GM12878 (cell line): ENCODE data around the gene AMPD2. TPM values are rescaled to one million over a fixed set of nuclear protein-coding genes. Genes with fewer than 3 reads are reported as not detected.

Source experiments
- ATAC-seq: fragments of 200-7000 bp; cut with Tn5 transposase; 3 replicates; pipeline ENCODE4 v1.9.1; 2020; ENCODE audit warnings: mild to moderate bottlenecking, moderate library complexity
- BruUV-seq: library from RNA; stranded (reverse); fragments of 400-500 nt; replicated peaks from 2 replicates; lab custom pipeline; 2021; lab: Mats Ljungman, UMichigan
- CTCF ChIA-PET: fragments of 300-600 bp; sonication (Branson Sonifier 250); formaldehyde crosslinking; extraction: SDS; loops from one replicate; lab custom pipeline; 2021; ENCODE audit warnings: inconsistent platforms; lab: Yijun Ruan, JAX
- POLR2A ChIA-PET: fragments of 350-600 bp; formaldehyde crosslinking; extraction: SDS; loops from one replicate; lab custom pipeline; 2021; ENCODE audit warnings: inconsistent platforms; lab: Charles Lee
- RAD21 ChIA-PET: fragments of 300-600 bp; sonication (Branson Sonifier 250); formaldehyde crosslinking; loops from one replicate; lab custom pipeline; 2023; ENCODE audit warnings: antibody characterized with exemption; ENCODE audit not compliant: unreplicated experiment; lab: Charles Lee
- SMC1A ChIA-PET: fragments of 300-600 bp; sonication (Branson Sonifier 250); formaldehyde crosslinking; loops from one replicate; lab custom pipeline; 2023; ENCODE audit not compliant: unreplicated experiment, uncharacterized antibody; lab: Charles Lee
- DNase-seq: peaks from one replicate; pipeline ENCODE4 v3.0.0-alpha.2; 2011; ENCODE audit warnings: low read depth, low spot score
- FAIRE-seq: peaks from 3 replicates; lab custom pipeline; 2011; peaks lifted over from hg19 to GRCh38; lab: Jason Lieb, UNC
- H2AFZ ChIP-seq: 2 replicates; pipeline ENCODE4 v1.6.0; 2011; ENCODE audit warnings: low read depth, low read length, control low read depth; ENCODE audit not compliant: control insufficient read depth
- H3K27ac ChIP-seq: 2 replicates; pipeline ENCODE4 v1.5.1; 2011; ENCODE audit warnings: control low read depth; ENCODE audit not compliant: control insufficient read depth, insufficient read depth
- H3K27me3 ChIP-seq, 2 experiments: replicated peaks in 1 of 2; 2 replicates each; pipeline versions ENCODE4 v1.6.0 to v1.6.1; 2011; ENCODE audit warnings: low read length in 1 of 2; ENCODE audit not compliant: control insufficient read depth in 2 of 2, insufficient read depth in 2 of 2
- H3K36me3 ChIP-seq, 2 experiments: 2 replicates each; pipeline ENCODE4 v1.5.1; 2011; ENCODE audit warnings: low read length in 1 of 2; ENCODE audit not compliant: control insufficient read depth in 2 of 2, insufficient read depth in 2 of 2
- H3K4me1 ChIP-seq: 2 replicates; pipeline ENCODE4 v1.6.1; 2011; ENCODE audit warnings: mild to moderate bottlenecking, low read length, moderate library complexity, mixed read lengths; ENCODE audit not compliant: control insufficient read depth, insufficient read depth
- H3K4me2 ChIP-seq: 2 replicates; pipeline ENCODE4 v1.6.0; 2011; ENCODE audit warnings: control low read depth; ENCODE audit not compliant: control insufficient read depth, insufficient read depth
- H3K4me3 ChIP-seq: fragments of 200-600 bp; sonication (generic); 2 replicates; pipeline ENCODE4 v1.5.1; 2016
- H3K79me2 ChIP-seq: 2 replicates; pipeline ENCODE4 v1.6.0; 2011; ENCODE audit warnings: low read length; ENCODE audit not compliant: control insufficient read depth, insufficient read depth
- H3K9ac ChIP-seq: 2 replicates; pipeline ENCODE4 v1.8.0; 2011; ENCODE audit warnings: low read length, control low read depth, mixed read lengths; ENCODE audit not compliant: control insufficient read depth, insufficient read depth
- H3K9me3 ChIP-seq: replicated peaks from 3 replicates; pipeline ENCODE4 v1.5.1; 2011; ENCODE audit warnings: mild to moderate bottlenecking, low read length; ENCODE audit not compliant: control insufficient read depth, insufficient read depth
- H4K20me1 ChIP-seq: 2 replicates; pipeline ENCODE4 v1.6.0; 2011; ENCODE audit not compliant: control insufficient read depth, insufficient read depth
- ESRRA ChIP-seq: IDR thresholded peaks from 2 replicates; pipeline ENCODE4 v1.6.1; 2012; ENCODE audit warnings: mild to moderate bottlenecking, low read length, improper control_type of control experiment
- IKZF1 ChIP-seq: fragments of 450-650 bp; conservative IDR thresholded peaks from 2 replicates; pipeline ENCODE4 v1.6.1; 2017; ENCODE audit warnings: antibody characterized with exemption, mild to moderate bottlenecking
- JUNB ChIP-seq: IDR thresholded peaks from 2 replicates; pipeline ENCODE4 v1.6.1; 2016; ENCODE audit warnings: antibody characterized with exemption, mild to moderate bottlenecking
- KAT2A ChIP-seq: conservative IDR thresholded peaks from 2 replicates; pipeline ENCODE4 v1.6.1; 2011; ENCODE audit warnings: low read depth, low read length; ENCODE audit not compliant: control insufficient read depth
- MAX ChIP-seq: IDR thresholded peaks from 2 replicates; pipeline ENCODE4 v1.6.1; 2012; ENCODE audit warnings: low read depth, low read length, improper control_type of control experiment
- POLR2A ChIP-seq: IDR thresholded peaks from 2 replicates; pipeline ENCODE4 v1.6.1; 2011; ENCODE audit warnings: low read depth, mild to moderate bottlenecking, low read length
- POLR2AphosphoS5 ChIP-seq: IDR thresholded peaks from 2 replicates; pipeline ENCODE4 v1.6.1; 2011; ENCODE audit warnings: mild to moderate bottlenecking, low read length, inconsistent platforms
- RBBP5 ChIP-seq: fragments of 200-600 bp; sonication (generic); conservative IDR thresholded peaks from 2 replicates; pipeline ENCODE4 v1.6.1; 2016
- SIN3A ChIP-seq: IDR thresholded peaks from 2 replicates; pipeline ENCODE4 v1.6.1; 2012; ENCODE audit warnings: low read depth, low read length, improper control_type of control experiment
- SMAD5 ChIP-seq: IDR thresholded peaks from 2 replicates; pipeline ENCODE4 v1.6.1; 2016; ENCODE audit warnings: antibody characterized with exemption, low read depth
- SMC3 ChIP-seq: IDR thresholded peaks from 2 replicates; pipeline ENCODE4 v1.6.1; 2011; ENCODE audit warnings: low read length, improper control_type of control experiment, borderline replicate concordance
- ZBTB11 ChIP-seq: fragments of 450-650 bp; formaldehyde crosslinking; IDR thresholded peaks from 2 replicates; pipeline ENCODE4 v1.5.0; 2022; ENCODE audit warnings: mild to moderate bottlenecking, missing genetic modification characterization
- ZNF217 ChIP-seq: fragments of 450-650 bp; IDR thresholded peaks from 2 replicates; pipeline ENCODE4 v1.6.1; 2017; ENCODE audit warnings: antibody characterized with exemption, mild to moderate bottlenecking
- ZNF24 ChIP-seq: fragments of 450-650 bp; IDR thresholded peaks from 2 replicates; pipeline ENCODE4 v1.6.1; 2017; ENCODE audit warnings: antibody characterized with exemption, mild to moderate bottlenecking
- WGBS: methylation state at CpG from one replicate; pipeline ENCODE4 v1.1.6; 2016; ENCODE audit warnings: low lambda C conversion rate; ENCODE audit not compliant: insufficient replicate concordance, insufficient coverage; ENCODE audit errors: missing lambda C conversion rate; 5-methylcytosine and 5-hydroxymethylcytosine counted together
- in situ Hi-C: fragments of 300-500 bp; cut with MboI; formaldehyde crosslinking; loops from 9 replicates; pipeline ENCODE4 v1.14.3; 2018; ENCODE audit warnings: mixed read lengths
- intact Hi-C: fragments of 100-400 bp; cut with micrococcal nuclease; formaldehyde crosslinking; loops from one replicate; pipeline ENCODE4 v1.14.2; 2022; ENCODE audit not compliant: unreplicated experiment
- polyA plus RNA-seq, 11 experiments: library from polyadenylated mRNA; depleted of rRNA in 4 of 11; unstranded in 6 of 11; stranded (reverse) in 5 of 11; fragments of >200 nt; fragmentation: Nextera tagmentation in 4 of 11; fragmentation: Illumina TruSeq in 1 of 11; extraction: Ambion mirVana in 4 of 11; extraction: Trizol in 1 of 11; gene quantifications; 1 replicate in 1 of 11; 2 replicates in 10 of 11; pipeline versions ENCODE4 v1.2.1 to v1.2.3, GENCODE V29; 2011 to 2016; ENCODE audit warnings: inconsistent platforms in 2 of 11, missing spikeins in 2 of 11, low read depth in 1 of 11
- total RNA-seq, 4 experiments: library from RNA; depleted of rRNA in 3 of 4; stranded (reverse); fragments of >200 nt in 3 of 4; fragmentation: Illumina TruSeq in 1 of 4; extraction: Trizol in 1 of 4; gene quantifications; 2 replicates each; pipeline versions ENCODE4 v1.2.1 to v1.2.3, GENCODE V29; 2013 to 2021

AMPD2 gene
- total and polyA plus RNA-seq, 10 of the 15 experiments (the other 5 are each of a cell fraction or from before 2014, with no cell fraction given), result 2.0 to 75.9 (median 31.3) TPM

GRCh38 chr1:109631513-109632505 lies 12.2 kb downstream of the AMPD2 start:
- no peak overlapping the region for H3K4me2 ChIP-seq
- H3K27ac ChIP-seq, result no peak overlapping the region
- no peaks in the 10 kb centered on the region for H3K9me3 ChIP-seq
- intact Hi-C loops, result no loop called here
- RAD21 ChIA-PET, result interaction anchor here (1.0 to 4.3 kb wide), 4 partner anchors 9 to 353 kb away, joined by 3 to 59 read pairs (median 12); partner anchors contain the start of genes AHCYL1 and GNAI3
- WGBS, result 77% methylated on average over 14 of the region's 16 CpGs
- H3K36me3 ChIP-seq, result peaks cover 8 to 29% of the 10 kb centered on the region in 2 experiments; a peak in 3 of 4 replicates
- DNase-seq, result no peak
- TF ChIP-seq ZNF24 (no peak), SMAD5 (no peak), KAT2A (no peak), MAX (no peak), SIN3A (no peak), POLR2A (peak; percentile 33; the same call in 1 of the 2 replicates), SMC3 (no peak), IKZF1 (no peak), ZNF217 (no peak), POLR2AphosphoS5 (0 out of 2 replicates have a peak, but pooled peaks have one; percentile 32), JUNB (no peak), ZBTB11 (CRISPR knock-in tag) (no peak), RBBP5 (no peak), ESRRA (no peak)
- no peaks in the 10 kb centered on the region for H3K79me2 ChIP-seq
- in situ Hi-C loops, result no loop called here
- no peaks in the 10 kb centered on the region for H3K27me3 ChIP-seq
- no peak overlapping the region for H2AFZ ChIP-seq
- CTCF ChIA-PET, result interaction anchor here (0.6 to 6.3 kb wide), 13 partner anchors 8 to 1840 kb away, joined by 3 to 75 read pairs (median 6); partner anchors contain the start of genes AHCYL1 and GNAI3
- no peak overlapping the region for H3K9ac ChIP-seq
- SMC1A ChIA-PET, result interaction anchor here (1.4 to 5.4 kb wide), 2 partner anchors 8 to 86 kb away, joined by 3 to 36 read pairs; no protein-coding TSS in a partner anchor
- BruUV-seq, result no TSS peak
- no peak for FAIRE-seq
- no peak for ATAC-seq
- H3K4me3 ChIP-seq, result no peak overlapping the region
- H4K20me1 ChIP-seq, result no peaks in the 10 kb centered on the region
- POLR2A ChIA-PET, result interaction anchor here (1.6 to 1.7 kb wide), 2 partner anchors 83 to 86 kb away, joined by 5 to 6 read pairs; partner anchors contain the start of gene GNAI3
- peaks cover 14% of the 10 kb centered on the region for H3K4me1 ChIP-seq
